Measurements from ENCODE around the gene TEX30. TPM values are rescaled to one million over a fixed set of nuclear protein-coding genes. Genes with fewer than 3 reads are reported as not detected.

The TEX30 gene
- total RNA-seq, 1 experiment from 2014 or later: 7.4 TPM

GRCh38 chr13:102798581-102799425 is 25.2 kb upstream of the TEX30 start, which contains the start of the genes BIVM and POGLUT2:
Gene BIVM (plus strand): TSS chr13:102799119. CDS start chr13:102807268, 8,149 bp downstream.
Gene POGLUT2 (minus strand): TSS chr13:102798976. CDS start chr13:102798670, 306 bp downstream.
- Mint-ChIP-seq H3K36me3 (ENCODE audit: insufficient read depth, unreplicated experiment) (peaks cover 15% of the 10 kb centered on the region), H3K27ac (ENCODE audit: unreplicated experiment) (no peak within 1 kb of the TSS), H3K27me3 (ENCODE audit: unreplicated experiment) (no peaks in the 10 kb centered on the region), H3K9me3 (ENCODE audit: low read depth, unreplicated experiment) (no peaks in the 10 kb centered on the region), H3K4me1 (ENCODE audit: low read depth, unreplicated experiment) (no peaks in the 10 kb centered on the region), H3K4me3 (ENCODE audit: low read depth, unreplicated experiment) (peak within 1 kb of the TSS; percentile 76)
- BruUV-seq (replicated peaks): no TSS peak
- TF ChIP-seq, protein P1, sequence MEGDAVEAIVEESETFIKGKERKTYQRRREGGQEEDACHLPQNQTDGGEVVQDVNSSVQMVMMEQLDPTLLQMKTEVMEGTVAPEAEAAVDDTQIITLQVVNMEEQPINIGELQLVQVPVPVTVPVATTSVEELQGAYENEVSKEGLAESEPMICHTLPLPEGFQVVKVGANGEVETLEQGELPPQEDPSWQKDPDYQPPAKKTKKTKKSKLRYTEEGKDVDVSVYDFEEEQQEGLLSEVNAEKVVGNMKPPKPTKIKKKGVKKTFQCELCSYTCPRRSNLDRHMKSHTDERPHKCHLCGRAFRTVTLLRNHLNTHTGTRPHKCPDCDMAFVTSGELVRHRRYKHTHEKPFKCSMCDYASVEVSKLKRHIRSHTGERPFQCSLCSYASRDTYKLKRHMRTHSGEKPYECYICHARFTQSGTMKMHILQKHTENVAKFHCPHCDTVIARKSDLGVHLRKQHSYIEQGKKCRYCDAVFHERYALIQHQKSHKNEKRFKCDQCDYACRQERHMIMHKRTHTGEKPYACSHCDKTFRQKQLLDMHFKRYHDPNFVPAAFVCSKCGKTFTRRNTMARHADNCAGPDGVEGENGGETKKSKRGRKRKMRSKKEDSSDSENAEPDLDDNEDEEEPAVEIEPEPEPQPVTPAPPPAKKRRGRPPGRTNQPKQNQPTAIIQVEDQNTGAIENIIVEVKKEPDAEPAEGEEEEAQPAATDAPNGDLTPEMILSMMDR (IDR thresholded peaks at IDR 0.05; ENCODE audit: unreplicated experiment): no peak
- CTCF ChIA-PET: no interaction called here
- peak; percentile 71 for DNase-seq
- intact Hi-C loops (cut with micrococcal nuclease; ENCODE audit: unreplicated experiment): no loop called here

DNA sequence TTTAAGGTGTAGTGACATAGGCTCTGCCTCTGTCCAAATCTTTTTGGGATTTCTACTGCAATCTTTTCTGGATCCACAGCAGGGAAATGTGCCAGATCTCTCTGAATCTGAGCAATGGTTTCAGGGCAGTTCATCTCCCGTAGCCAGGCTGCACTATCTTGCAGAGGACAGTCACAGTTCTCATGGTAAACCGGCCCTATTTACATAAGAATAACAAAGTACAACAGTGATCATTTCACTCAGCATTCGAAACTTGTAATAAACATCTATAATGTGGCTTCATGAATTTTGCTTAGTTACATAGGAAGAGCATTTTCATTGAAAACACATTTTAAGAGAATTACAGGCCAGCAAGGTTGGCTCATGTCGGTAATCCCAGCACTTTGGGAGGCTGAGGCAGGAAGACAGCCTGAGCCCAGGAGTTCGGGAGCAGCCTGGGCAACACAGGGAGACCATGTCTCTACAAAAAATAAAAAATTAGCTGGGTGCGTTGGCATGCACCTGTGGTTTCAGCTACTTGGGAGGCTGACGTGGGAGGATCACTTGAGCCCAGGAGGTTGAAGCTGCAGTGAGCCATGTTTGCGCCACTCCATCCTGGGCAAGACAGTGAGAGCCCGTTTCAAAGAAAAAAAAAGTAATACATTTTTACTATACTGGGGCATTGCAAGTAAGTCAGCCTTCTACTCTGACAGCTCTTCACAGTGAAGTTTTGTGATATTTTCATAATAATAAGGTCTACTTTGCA is 20.2 kb upstream of the TEX30 start:
- BruUV-seq (replicated peaks): no TSS peak
- no peak for DNase-seq
- intact Hi-C loops (cut with micrococcal nuclease; ENCODE audit: unreplicated experiment): no loop called here
- Mint-ChIP-seq H3K27ac (ENCODE audit: unreplicated experiment) (no peak overlapping the region), H3K27me3 (ENCODE audit: unreplicated experiment) (no peaks in the 10 kb centered on the region), H3K4me3 (ENCODE audit: low read depth, unreplicated experiment) (no peak overlapping the region), H3K9me3 (ENCODE audit: low read depth, unreplicated experiment) (no peaks in the 10 kb centered on the region), H3K4me1 (ENCODE audit: low read depth, unreplicated experiment) (no peaks in the 10 kb centered on the region), H3K36me3 (ENCODE audit: insufficient read depth, unreplicated experiment) (peaks cover 6% of the 10 kb centered on the region)
- TF ChIP-seq, protein P1 (IDR thresholded peaks at IDR 0.05; ENCODE audit: unreplicated experiment): no peak
- CTCF ChIA-PET: no interaction called here

DNA sequence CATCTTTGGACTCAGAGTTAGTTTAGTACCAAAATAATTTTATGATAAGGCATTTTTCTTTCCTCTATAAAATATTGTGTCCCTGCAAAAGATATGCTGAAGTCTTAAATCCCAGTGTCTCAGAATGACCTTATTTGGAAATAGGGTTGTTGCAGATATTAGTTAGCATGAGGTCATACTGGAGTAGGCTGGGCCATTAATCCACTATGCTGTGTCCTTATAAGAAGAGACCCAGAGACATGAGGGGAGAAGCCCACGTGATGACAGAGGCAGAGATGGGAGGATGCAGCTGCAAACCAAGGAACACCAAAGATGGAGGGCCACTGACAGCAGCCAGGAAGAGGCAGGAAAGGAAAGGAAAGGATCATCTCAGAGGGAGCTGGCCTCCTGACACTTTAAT is 18.8 kb upstream of the TEX30 start:
- Mint-ChIP-seq H3K36me3 (ENCODE audit: insufficient read depth, unreplicated experiment) (no peaks in the 10 kb centered on the region), H3K27ac (ENCODE audit: unreplicated experiment) (no peak overlapping the region), H3K9me3 (ENCODE audit: low read depth, unreplicated experiment) (no peaks in the 10 kb centered on the region), H3K4me3 (ENCODE audit: low read depth, unreplicated experiment) (no peak overlapping the region), H3K27me3 (ENCODE audit: unreplicated experiment) (no peaks in the 10 kb centered on the region), H3K4me1 (ENCODE audit: low read depth, unreplicated experiment) (no peaks in the 10 kb centered on the region)
- TF ChIP-seq, protein P1 (IDR thresholded peaks at IDR 0.05; ENCODE audit: unreplicated experiment): no peak
- intact Hi-C loops (cut with micrococcal nuclease; ENCODE audit: unreplicated experiment): no loop called here
- BruUV-seq (replicated peaks): no TSS peak
- no peak for DNase-seq
- CTCF ChIA-PET: no interaction called here

- Mint-ChIP-seq H3K27ac (ENCODE audit: unreplicated experiment) (no peak overlapping the region), H3K9me3 (ENCODE audit: low read depth, unreplicated experiment) (no peaks in the 10 kb centered on the region), H3K4me1 (ENCODE audit: low read depth, unreplicated experiment) (no peaks in the 10 kb centered on the region), H3K36me3 (ENCODE audit: insufficient read depth, unreplicated experiment) (no peaks in the 10 kb centered on the region), H3K27me3 (ENCODE audit: unreplicated experiment) (no peaks in the 10 kb centered on the region), H3K4me3 (ENCODE audit: low read depth, unreplicated experiment) (no peak overlapping the region)
- TF ChIP-seq, protein P1 (IDR thresholded peaks at IDR 0.05; ENCODE audit: unreplicated experiment): no peak
- no peak for DNase-seq
- CTCF ChIA-PET: no interaction called here
- BruUV-seq (replicated peaks): no TSS peak
- intact Hi-C loops (cut with micrococcal nuclease; ENCODE audit: unreplicated experiment): no loop called here
These were observed 15.1 kb upstream of the TEX30 start for GRCh38 chr13:102788683-102789082.

Measured in Calu3 (cell line).